ENCODE measurements around the gene EHMT1.

EHMT1 gene

DNA sequence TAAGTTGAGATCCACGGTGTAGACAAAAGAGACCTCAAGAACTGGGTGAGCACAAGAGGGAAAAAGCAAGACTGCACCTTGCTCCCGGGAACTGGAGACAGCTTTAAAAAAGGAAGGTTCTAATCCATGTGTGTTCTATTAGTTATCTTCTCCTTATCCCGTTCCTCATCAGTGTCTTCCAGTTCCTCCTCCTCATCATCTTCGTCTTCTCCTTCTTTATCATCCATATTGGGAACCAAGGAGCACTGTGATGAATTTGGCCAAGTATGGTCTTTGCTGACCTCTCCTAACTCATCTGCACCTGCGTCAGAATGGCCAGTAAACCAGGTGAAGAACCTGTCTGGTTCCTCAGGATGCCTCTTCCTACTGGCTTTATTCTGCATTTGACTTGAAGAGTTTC, 22.1 kb downstream of the EHMT1 start:
- no peak for FAIRE-seq
- no peak for DNase-seq (ENCODE audit: extremely low spot score, insufficient read length, low read depth)

DNA sequence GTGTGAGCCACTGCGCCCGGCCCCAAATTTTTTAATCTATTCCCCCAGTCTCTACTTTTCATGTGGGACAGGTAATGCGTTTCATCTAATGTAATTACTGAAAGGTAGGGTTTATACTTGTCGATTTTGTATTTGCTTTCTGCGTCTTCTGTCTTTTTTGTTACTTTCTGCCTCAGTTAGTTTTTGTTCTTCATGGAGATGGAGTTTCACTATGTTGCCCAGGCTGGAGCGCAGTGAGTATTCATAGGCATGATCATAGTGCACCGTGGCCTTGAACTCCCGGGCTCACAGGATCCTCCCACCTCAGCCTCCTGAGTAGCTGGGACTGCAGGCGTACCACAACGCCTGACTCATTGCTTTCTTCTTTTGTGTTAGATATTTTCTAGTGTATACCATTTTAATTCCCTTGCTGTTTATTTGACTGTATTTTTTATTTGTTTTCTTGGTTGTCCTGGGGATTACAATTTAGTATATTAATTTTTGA, 23.4 kb downstream of the EHMT1 start:
- FAIRE-seq (no peak), DNase-seq (ENCODE audit: extremely low spot score, insufficient read length, low read depth) (no peak)

- DNase-seq (ENCODE audit: extremely low spot score, insufficient read length, low read depth) = no peak
- FAIRE-seq = no peak
These were observed 24.1 kb downstream of the EHMT1 start for GRCh38 chr9:137642892-137643291.

DNA sequence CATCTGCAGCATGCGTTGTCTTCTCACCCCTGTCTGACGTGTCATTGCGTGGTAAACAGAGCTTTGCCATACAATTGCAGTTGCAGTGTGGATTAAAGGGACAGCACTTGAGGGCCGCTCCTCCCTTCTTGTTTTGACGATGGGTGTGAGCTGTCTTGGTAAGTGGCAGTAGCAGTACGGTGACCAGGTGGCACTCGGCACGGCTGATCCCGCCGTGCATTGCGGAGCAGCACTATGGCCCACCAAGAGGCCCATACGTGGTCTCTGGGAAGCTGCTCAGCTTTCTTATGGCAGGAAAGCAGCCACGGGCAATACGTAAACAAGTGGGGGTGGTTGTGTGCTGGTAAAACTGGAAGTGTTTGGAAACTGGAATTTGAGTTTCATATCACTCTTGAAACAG, 25.1 kb downstream of the EHMT1 start:
- FAIRE-seq (no peak), DNase-seq (ENCODE audit: extremely low spot score, insufficient read length, low read depth) (no peak)

DNA sequence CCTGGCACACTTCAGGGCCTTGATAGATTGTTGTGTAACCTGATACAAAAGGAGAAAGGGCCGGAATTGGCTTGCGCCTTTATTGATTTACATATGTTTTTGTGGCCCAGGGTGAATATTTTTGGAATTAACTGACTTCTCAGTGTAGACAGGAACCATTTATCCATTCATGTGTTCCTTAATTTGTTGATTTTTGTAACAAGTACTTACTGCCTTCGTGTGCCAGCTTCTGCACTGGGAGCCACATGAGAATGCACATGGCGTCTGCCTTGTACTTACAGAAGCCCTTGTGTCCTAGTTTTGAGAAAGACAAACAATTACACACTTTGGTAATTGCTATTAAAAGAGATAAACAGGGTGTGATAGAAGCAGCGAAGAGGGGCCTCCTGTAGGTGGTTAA, 26.4 kb downstream of the EHMT1 start:
- DNase-seq (ENCODE audit: extremely low spot score, insufficient read length, low read depth) = no peak
- no peak for FAIRE-seq

DNA sequence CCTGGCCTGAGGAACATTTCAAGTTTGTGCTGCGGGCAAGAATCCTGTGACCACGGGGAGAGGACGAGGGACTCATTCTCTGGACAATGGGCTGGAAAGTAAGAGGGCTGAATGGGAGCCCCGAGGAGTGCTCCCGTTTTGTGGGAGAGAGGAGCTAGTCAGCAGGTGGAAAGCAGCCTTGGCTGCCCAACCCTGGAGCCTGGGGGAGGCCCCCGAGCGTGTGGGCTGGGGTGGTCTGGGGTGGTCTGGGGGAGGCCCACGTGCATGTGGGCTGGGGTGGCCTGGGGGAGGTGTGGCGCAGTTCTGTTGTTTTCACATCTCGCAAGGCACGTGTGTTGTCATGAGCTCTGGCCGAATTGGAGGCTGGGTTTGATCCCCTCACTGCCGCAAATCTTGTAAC, 27.5 kb downstream of the EHMT1 start:
- FAIRE-seq = no peak

DNA sequence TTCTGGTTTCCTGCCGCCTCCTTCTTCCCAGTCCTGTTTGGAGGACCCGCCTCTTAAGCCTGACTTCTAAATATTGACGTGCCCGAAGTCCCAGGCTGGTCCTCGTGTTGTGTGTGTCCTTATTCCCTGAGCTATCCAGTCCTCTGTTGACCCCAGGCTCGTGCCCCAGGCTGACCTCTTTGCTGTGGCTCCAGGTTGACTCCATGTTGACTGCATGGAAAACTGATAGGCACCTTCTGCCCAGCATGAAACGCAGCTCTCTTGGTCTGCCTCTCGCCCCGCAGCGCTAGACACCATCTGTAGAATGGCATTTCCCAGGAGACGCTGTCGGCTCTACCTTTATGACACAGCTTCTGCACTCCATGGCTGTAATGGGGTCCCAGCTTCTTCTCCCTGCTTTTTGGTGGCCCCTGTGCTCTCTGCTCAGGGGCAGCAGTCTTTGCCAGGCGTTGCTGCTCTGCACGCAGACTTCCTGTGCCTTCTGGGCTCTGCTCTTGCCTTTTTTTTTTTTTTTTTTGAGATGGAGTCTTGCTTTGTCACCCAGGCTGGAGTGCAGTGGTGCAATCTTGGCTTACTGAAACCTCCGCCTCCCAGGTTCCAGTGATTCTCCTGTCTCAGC, 28.4 kb downstream of the EHMT1 start:
- FAIRE-seq = no peak
- DNase-seq (ENCODE audit: extremely low spot score, insufficient read length, low read depth) = no peak

More for the DNA sequence above, 27.5 kb downstream of the EHMT1 start:
- DNase-seq (ENCODE audit: extremely low spot score, insufficient read length, low read depth) = no peak

- no peak for FAIRE-seq
These were observed 29.6 kb downstream of the EHMT1 start for GRCh38 chr9:137648396-137648795.

GRCh38 chr9:137649553-137649952, 30.7 kb downstream of the EHMT1 start:
- no peak for DNase-seq (ENCODE audit: extremely low spot score, insufficient read length, low read depth)
- FAIRE-seq = no peak

More at GRCh38 chr9:137648396-137648795, 29.6 kb downstream of the EHMT1 start:
- DNase-seq (ENCODE audit: extremely low spot score, insufficient read length, low read depth) = no peak

- no peak for DNase-seq (ENCODE audit: extremely low spot score, insufficient read length, low read depth)
- peak; percentile 70 for FAIRE-seq
These were observed 31.5 kb downstream of the EHMT1 start for GRCh38 chr9:137650259-137650658.

- DNase-seq (ENCODE audit: extremely low spot score, insufficient read length, low read depth) (no peak), FAIRE-seq (no peak)
These were observed 32.0 kb downstream of the EHMT1 start for GRCh38 chr9:137650779-137651178.

GRCh38 chr9:137656416-137656815, 37.6 kb downstream of the EHMT1 start:
- FAIRE-seq = no peak
- DNase-seq (ENCODE audit: extremely low spot score, insufficient read length, low read depth) = no peak

- DNase-seq (ENCODE audit: extremely low spot score, insufficient read length, low read depth) = no peak
- no peak for FAIRE-seq
These were observed 38.8 kb downstream of the EHMT1 start for GRCh38 chr9:137657606-137658005.

DNA sequence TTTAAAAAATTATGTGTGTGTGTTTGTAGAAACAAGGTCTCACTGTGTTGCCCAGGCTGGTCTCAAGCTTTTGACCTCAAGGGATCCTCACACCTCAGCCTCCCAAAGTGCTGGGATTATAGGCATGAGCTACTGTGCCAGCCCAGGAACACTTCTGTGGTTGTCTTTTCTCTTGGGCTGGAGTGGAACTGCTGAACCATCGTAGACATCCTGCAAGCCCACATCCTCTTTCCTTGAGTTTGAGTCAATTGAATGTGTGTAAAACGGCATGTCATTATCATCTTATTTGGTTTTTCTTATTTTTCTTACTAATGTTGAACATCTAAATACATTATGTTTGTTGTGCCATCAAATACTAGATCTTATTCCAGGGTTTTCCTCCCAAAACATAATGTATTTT, 40.0 kb downstream of the EHMT1 start:
- FAIRE-seq (no peak), DNase-seq (ENCODE audit: extremely low spot score, insufficient read length, low read depth) (no peak)

DNA sequence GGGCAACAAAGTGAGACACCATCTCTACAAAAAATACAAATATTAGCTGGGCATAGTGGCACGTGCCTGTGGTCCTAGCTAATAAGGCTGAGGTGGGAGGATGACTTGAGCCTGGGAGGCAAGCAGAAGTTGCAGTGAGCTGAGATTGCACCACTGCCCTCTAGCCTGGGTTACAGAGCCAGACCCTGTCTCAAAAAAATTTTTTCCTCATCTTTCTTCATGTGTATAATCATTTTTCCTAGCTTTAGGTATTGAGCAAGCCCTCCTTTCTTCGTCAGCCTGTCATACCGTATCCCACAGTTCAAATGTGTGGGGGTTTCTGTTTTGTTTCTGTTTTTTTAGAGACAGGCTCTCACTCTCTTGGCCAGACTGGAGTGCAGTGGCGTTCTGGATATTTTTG, 41.3 kb downstream of the EHMT1 start:
- DNase-seq (ENCODE audit: extremely low spot score, insufficient read length, low read depth) (no peak), FAIRE-seq (no peak)

GRCh38 chr9:137663584-137663983, 44.8 kb downstream of the EHMT1 start:
- FAIRE-seq = no peak
- no peak for DNase-seq (ENCODE audit: extremely low spot score, insufficient read length, low read depth)

- DNase-seq (ENCODE audit: extremely low spot score, insufficient read length, low read depth) = no peak
- FAIRE-seq = no peak
These were observed 45.9 kb downstream of the EHMT1 start for GRCh38 chr9:137664676-137665075.

DNA sequence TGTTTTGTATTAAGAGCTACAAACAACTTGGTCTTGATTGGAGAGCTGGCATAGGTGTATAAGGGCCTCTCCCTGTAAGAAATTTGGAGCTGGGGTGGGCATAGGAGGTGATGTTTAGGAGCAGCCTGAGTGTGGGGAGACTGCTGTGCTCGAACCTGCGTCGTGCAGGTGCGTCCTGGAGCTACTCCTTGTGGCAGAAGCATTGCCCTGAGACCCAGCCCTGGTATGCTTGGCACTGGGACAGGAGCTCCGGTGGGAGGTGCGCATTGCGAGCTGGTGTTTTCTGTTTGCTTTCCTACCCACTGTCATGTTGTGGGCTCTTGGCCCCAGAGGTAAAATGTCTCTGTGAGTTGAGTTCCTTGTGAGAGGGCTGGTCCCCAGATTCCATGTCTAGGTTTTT, 46.4 kb downstream of the EHMT1 start:
- DNase-seq (ENCODE audit: extremely low spot score, insufficient read length, low read depth) = no peak
- no peak for FAIRE-seq

DNA sequence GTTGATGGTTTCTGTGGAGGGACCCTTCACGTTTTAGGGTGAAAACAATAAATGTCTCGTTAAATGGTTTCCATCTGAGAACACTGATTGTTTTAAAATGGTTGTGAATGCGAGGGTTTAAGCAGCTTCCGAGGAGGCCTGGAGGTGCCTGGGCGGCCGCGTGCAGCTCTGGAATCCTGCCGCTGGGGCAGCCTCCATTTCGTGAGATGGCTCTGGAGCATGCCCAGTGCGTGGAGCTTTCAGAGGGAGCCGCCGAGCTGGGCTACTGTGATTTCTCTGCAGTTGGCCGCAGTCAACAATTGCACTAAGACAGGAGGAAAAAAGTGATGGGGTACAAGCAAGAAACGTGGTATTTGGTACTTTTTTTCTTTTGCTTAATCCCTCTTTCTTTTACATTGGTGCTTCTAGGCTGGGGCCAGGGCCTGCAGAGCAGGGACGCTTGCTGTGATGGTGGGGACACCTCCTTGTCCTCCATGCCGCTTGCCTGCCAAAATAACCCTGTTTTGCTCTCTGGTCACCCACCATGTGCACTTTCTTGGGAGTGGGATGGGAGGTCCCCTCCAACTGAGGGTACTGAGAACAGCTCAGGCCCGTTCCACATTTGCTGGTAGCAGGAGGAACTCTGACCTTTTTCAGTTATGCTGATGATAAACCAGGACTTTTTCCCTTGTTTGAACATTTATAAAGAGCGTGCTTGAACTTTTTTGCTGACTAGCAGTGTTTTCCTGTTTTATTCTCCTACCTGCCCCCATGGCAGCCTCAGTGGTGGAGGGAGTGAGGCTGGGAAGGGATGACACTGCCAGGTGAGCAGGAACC, 47.1 kb downstream of the EHMT1 start:
- no peak for FAIRE-seq
- DNase-seq (ENCODE audit: extremely low spot score, insufficient read length, low read depth) = no peak

GRCh38 chr9:137666513-137666822, 47.7 kb downstream of the EHMT1 start:
- no peak for DNase-seq (ENCODE audit: extremely low spot score, insufficient read length, low read depth)
- FAIRE-seq = no peak

DNA sequence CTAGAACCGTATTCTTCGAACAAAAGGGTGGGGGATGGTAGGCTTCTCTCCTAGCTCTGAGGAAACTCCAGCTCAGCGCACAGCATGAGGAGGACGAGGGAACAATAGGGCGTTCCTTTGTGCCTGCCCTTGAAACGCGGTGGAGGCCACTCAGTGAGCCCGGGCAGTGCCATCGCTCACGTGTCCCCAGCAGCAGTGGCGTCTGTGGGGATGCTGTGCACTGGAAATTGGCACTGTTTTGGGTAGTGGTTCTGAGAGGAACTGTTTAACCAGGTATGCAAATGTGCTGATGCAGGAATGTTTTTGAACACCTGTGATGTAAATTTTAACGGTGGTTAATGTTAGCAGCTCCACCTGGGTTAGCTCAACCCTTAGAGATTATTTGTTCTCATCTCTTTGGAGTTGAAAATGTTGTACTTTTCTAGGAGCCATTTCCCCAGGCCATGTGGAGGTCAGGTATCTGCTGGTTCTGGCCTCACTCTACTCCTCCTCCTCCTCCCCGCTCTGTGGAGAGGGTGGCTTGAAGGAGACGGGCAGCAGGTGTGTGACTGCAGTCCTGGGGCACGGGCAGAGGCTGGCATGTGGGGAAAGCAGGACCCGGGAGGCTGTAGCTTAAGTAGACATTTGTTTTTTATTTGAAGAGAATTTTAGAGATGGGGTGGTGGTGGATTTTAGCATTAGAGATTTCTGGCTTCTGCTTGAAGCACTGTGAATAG, 48.3 kb downstream of the EHMT1 start:
- DNase-seq (ENCODE audit: extremely low spot score, insufficient read length, low read depth) = no peak

More for the DNA sequence above, 48.3 kb downstream of the EHMT1 start:
- FAIRE-seq = no peak

All from GM18507 (cell line).